Measurements from ENCODE around the gene CCAR1.
"Not testable (repeated sequence)": the region's sequence is repeated elsewhere in the genome, so short reads cannot be mapped to it uniquely, and the experiment has no call there.

CCAR1 gene

DNA sequence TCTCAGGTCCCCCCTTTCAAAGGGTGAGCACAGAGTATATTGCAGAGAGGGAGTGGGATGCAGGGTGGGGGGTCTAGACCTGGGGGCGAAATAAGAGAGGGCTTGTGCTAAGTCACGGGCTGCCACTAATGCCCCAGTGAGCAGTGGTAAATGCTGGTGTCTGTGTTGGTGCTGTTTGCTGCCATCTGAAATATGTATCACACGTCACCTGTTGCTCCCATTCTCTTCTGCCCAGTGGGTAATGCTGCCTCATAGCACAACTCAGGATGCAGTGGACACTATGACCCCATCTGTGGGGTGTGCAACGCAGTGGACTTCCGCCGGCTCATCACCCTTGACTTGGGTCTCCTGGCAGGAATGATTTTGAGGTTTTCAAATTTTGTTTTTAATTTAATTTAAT lies 108.9 kb downstream of the CCAR1 start:
- DNase-seq: no peak

DNA sequence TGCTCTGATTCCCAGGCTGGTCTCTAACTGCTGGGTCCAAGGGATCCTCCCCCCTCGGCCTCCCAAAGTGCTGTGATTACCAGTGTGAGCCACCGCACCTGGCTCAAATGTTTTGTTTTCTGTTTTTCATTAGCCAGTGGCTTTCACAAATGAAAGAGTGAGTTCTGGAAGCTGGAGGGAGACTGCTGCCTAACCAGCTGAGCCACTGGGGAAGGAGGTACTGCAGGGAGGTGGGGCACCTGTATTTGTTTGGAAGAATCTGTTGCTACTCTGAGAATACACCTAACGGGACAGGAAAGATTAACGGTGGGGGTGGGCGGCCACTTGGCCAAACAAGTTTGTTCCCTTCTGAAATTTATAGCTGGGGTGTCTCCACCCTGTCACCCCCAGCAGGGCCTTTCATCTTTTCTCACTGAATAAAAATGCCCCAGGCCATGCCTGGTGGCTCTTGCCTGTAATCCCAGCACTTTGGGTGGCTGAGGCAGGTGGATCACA lies 111.0 kb downstream of the CCAR1 start:
- DNase-seq: no peak

- no peak for DNase-seq
Observed at GRCh38 chr10:68832601-68833000, 111.6 kb downstream of the CCAR1 start.

DNA sequence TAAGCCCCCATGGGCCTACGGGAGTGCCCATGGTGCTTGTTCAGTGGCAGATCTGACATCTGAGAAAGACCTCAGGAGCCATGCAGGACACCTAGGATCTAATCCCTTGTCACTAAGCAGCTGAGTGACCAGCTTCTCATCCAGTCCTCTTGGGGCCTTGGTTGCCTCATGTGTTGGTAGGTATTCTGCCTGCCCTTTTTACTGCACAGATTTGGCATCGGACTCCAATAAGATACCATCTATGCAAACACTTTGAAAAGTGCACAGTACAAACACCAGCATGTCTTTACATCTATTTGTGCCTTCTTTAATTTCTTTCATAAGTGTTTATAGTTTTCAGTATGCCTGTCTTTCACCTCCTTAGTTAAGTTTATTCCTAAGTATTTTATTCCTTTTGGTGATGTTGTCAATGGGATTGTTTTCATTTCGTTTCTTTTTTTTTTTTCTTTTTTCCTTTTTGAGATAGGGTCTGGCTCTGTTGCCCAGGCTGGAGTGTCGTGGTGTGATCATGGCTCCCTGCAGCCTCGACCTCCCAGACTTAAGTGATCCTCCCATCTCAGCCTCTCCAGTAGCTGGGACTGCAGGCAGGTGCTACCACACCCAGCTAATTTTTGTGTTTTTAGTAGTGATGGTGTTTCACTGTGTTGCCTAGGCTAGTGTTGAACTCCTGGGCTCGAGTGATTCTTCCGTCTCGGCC lies 116.7 kb downstream of the CCAR1 start:
- no peak for DNase-seq

GRCh38 chr10:68840650-68841049 lies 119.6 kb downstream of the CCAR1 start:
- not testable (repeated sequence) for DNase-seq
